HepG2 (cell line): ENCODE results near the gene MEF2D. TPM values are rescaled to one million over a fixed set of nuclear protein-coding genes. Genes with fewer than 3 reads are reported as not detected.

Experiments used
- ATAC-seq: fragments of 200-7000 bp; cut with Tn5 transposase; 3 replicates; pipeline ENCODE4 v1.9.1; 2020; ENCODE audit warnings: mild to moderate bottlenecking, moderate library complexity
- BruUV-seq: library from RNA; stranded (reverse); fragments of 400-500 nt; replicated peaks from 2 replicates; lab custom pipeline; 2021; lab: Mats Ljungman, UMichigan
- CTCF ChIA-PET: fragments of 300-600 bp; formaldehyde crosslinking; extraction: SDS; loops from one replicate; lab custom pipeline; 2021; ENCODE audit warnings: low total read pairs, inconsistent platforms, low intra/inter-chr PET ratio; lab: Yijun Ruan, JAX
- POLR2A ChIA-PET: fragments of 350-600 bp; sonication (Branson Sonifier 250); formaldehyde crosslinking; loops from one replicate; lab custom pipeline; 2020; ENCODE audit warnings: antibody characterized with exemption, inconsistent platforms; lab: Yijun Ruan, JAX
- DNase-seq: peaks from one replicate; pipeline ENCODE4 v3.0.0-alpha.2; 2015; ENCODE audit warnings: low spot score
- FAIRE-seq: peaks from 3 replicates; lab custom pipeline; 2011; peaks lifted over from hg19 to GRCh38; lab: Jason Lieb, UNC
- H2AFZ ChIP-seq: one replicate; pipeline ENCODE4 v1.6.1; 2011; ENCODE audit warnings: low read length, inconsistent platforms
- H3K27ac ChIP-seq: fragments of 300-600 bp; 3 replicates; pipeline ENCODE4 v1.8.0; 2011; ENCODE audit warnings: mixed run types, mild to moderate bottlenecking, mixed read lengths, low read length, inconsistent platforms; ENCODE audit not compliant: insufficient read depth; ENCODE audit errors: extremely low read length
- H3K27me3 ChIP-seq, 2 experiments: fragments of 200-600 bp in 1 of 2; 2 replicates in 1 of 2; 3 replicates in 1 of 2; pipeline versions ENCODE4 v1.6.0 to v1.8.0; 2011; ENCODE audit warnings: low read length in 2 of 2, mild to moderate bottlenecking in 2 of 2, moderate library complexity in 2 of 2, inconsistent platforms in 1 of 2; ENCODE audit not compliant: insufficient read depth in 2 of 2, control insufficient read depth in 1 of 2
- H3K36me3 ChIP-seq, 2 experiments: fragments of 200-600 bp in 1 of 2; replicated peaks in 1 of 2; 2 replicates in 1 of 2; 3 replicates in 1 of 2; pipeline versions ENCODE4 v1.5.1 to v1.8.0; 2011; ENCODE audit warnings: low read length in 2 of 2, inconsistent platforms in 1 of 2; ENCODE audit not compliant: insufficient read depth in 2 of 2, control insufficient read depth in 1 of 2
- H3K4me1 ChIP-seq: 2 replicates; pipeline ENCODE4 v1.5.1; 2012; ENCODE audit warnings: low read length, inconsistent platforms; ENCODE audit not compliant: insufficient read depth
- H3K4me2 ChIP-seq: 2 replicates; pipeline ENCODE4 v1.6.0; 2011; ENCODE audit warnings: low read depth, low read length, inconsistent platforms
- H3K4me3 ChIP-seq, 3 experiments: fragments of 200-600 bp in 1 of 3; sonication (generic), shearing (Covaris generic) in 1 of 3; replicated peaks in 1 of 3; 2 replicates each; pipeline ENCODE4 v1.5.1; 2011 to 2016; ENCODE audit warnings: low read length in 3 of 3, inconsistent platforms in 2 of 3, low read depth in 2 of 3, mild to moderate bottlenecking in 2 of 3, control low read depth in 1 of 3, mixed read lengths in 1 of 3; ENCODE audit not compliant: insufficient read depth in 1 of 3
- H3K79me2 ChIP-seq: one replicate; pipeline ENCODE4 v1.6.1; 2011; ENCODE audit warnings: low read length, inconsistent platforms; ENCODE audit not compliant: insufficient read depth
- H3K9ac ChIP-seq: 2 replicates; pipeline ENCODE4 v1.6.0; 2011; ENCODE audit warnings: mild to moderate bottlenecking, low read depth, low read length, inconsistent platforms; ENCODE audit not compliant: insufficient read depth
- H3K9me3 ChIP-seq: 2 replicates; pipeline ENCODE4 v1.5.1; 2012; ENCODE audit warnings: mild to moderate bottlenecking, low read length
- H4K20me1 ChIP-seq: 2 replicates; pipeline ENCODE4 v1.6.0; 2011; ENCODE audit warnings: inconsistent platforms, mild to moderate bottlenecking, low read length, moderate library complexity; ENCODE audit not compliant: insufficient read depth
- ARID2 ChIP-seq: sonication (generic); formaldehyde crosslinking; IDR thresholded peaks from 2 replicates; pipeline ENCODE4 v1.8.1; 2022; ENCODE audit warnings: mild to moderate bottlenecking, missing genetic modification reagents, borderline replicate concordance
- CREB1 ChIP-seq, 2 experiments: fragments of 450-650 bp in 1 of 2; IDR thresholded peaks; 2 replicates each; pipeline ENCODE4 v1.6.1; 2016 to 2017; ENCODE audit warnings: control low read depth in 1 of 2, mild to moderate bottlenecking in 1 of 2, missing compliant biosample characterization in 1 of 2, missing genetic modification characterization in 1 of 2
- FOXO1 ChIP-seq: sonication (generic); formaldehyde crosslinking; IDR thresholded peaks from 2 replicates; pipeline ENCODE4 v1.4.0; 2020; ENCODE audit warnings: missing genetic modification reagents
- HMGA1 ChIP-seq: sonication (generic); formaldehyde crosslinking; conservative IDR thresholded peaks from 2 replicates; pipeline ENCODE4 v1.4.0; 2020; ENCODE audit warnings: missing genetic modification reagents
- HOXA9 ChIP-seq: sonication (generic); formaldehyde crosslinking; IDR thresholded peaks from 2 replicates; pipeline ENCODE4 v1.8.1; 2022; ENCODE audit warnings: missing genetic modification reagents, mild to moderate bottlenecking, moderate library complexity, borderline replicate concordance
- MEIS1 ChIP-seq: sonication (generic); formaldehyde crosslinking; IDR thresholded peaks from 2 replicates; pipeline ENCODE4 v1.9.0; 2021; ENCODE audit warnings: mild to moderate bottlenecking, missing genetic modification reagents, moderate library complexity, borderline replicate concordance
- RAD51 ChIP-seq: fragments of 450-650 bp; IDR thresholded peaks from 2 replicates; pipeline ENCODE4 v1.6.1; 2016; ENCODE audit warnings: borderline replicate concordance
- TBL1XR1 ChIP-seq: fragments of 150-350 bp; IDR thresholded peaks from 2 replicates; pipeline ENCODE4 v1.6.1; 2014; ENCODE audit warnings: borderline replicate concordance, low read length; ENCODE audit not compliant: partially characterized antibody
- TCF12 ChIP-seq, 2 experiments: fragments of 450-650 bp in 1 of 2; sonication (generic) in 1 of 2; formaldehyde crosslinking in 1 of 2; IDR thresholded peaks; 2 replicates each; pipeline versions ENCODE4 v1.6.1 to v1.8.0; 2017 to 2022; ENCODE audit warnings: antibody characterized with exemption in 1 of 2, mild to moderate bottlenecking in 1 of 2, missing genetic modification reagents in 1 of 2, moderate library complexity in 1 of 2
- XRCC5 ChIP-seq: fragments of 200-400 bp; formaldehyde crosslinking; optimal IDR thresholded peaks from 2 replicates; pipeline ENCODE3; 2017; ENCODE audit warnings: mild to moderate bottlenecking, low read length
- ZNF17 ChIP-seq: sonication (generic); formaldehyde crosslinking; IDR thresholded peaks from 2 replicates; pipeline ENCODE4 v1.5.0; 2020; ENCODE audit warnings: mild to moderate bottlenecking, missing genetic modification reagents
- ZNF678 ChIP-seq: sonication (generic); formaldehyde crosslinking; IDR thresholded peaks from 2 replicates; pipeline ENCODE4 v1.4.0; 2020; ENCODE audit warnings: mild to moderate bottlenecking, missing genetic modification reagents
- WGBS: methylation state at CpG from one replicate; pipeline ENCODE4 v1.1.6; 2017; ENCODE audit warnings: low lambda C conversion rate; 5-methylcytosine and 5-hydroxymethylcytosine counted together
- in situ Hi-C: cut with HindIII; loops from 2 replicates; pipeline ENCODE4 v1.10.0; 2017; ENCODE audit warnings: low pct_unique_long_range_greater_than_20kb; ENCODE audit not compliant: extremely low pct_ligation_motif_present
- intact Hi-C: fragments of 100-400 bp; cut with micrococcal nuclease; formaldehyde crosslinking; loops from one replicate; pipeline ENCODE4 v1.10.0; 2022; ENCODE audit not compliant: unreplicated experiment
- polyA plus RNA-seq, 8 experiments: library from polyadenylated mRNA; depleted of rRNA in 3 of 8; stranded (reverse) in 7 of 8; unstranded in 1 of 8; fragments of >200 nt; fragmentation: Illumina TruSeq in 4 of 8; extraction: Trizol in 4 of 8; gene quantifications; 2 replicates each; pipeline versions ENCODE4 v1.2.1 to v1.2.3, GENCODE V29; 2011 to 2016; ENCODE audit warnings: low read depth in 4 of 8, missing spikeins in 1 of 8, mixed read lengths in 1 of 8; ENCODE audit not compliant: insufficient read depth in 1 of 8
- total RNA-seq, 5 experiments: library from RNA; depleted of rRNA; stranded (reverse); fragments of >200 nt; fragmentation: Illumina TruSeq; extraction: Trizol; gene quantifications; 2 replicates each; pipeline ENCODE4 v1.2.3, GENCODE V29; 2016; ENCODE audit warnings: low read depth in 1 of 5
- TF ChIP-seq, protein P1 (sequence below): sonication (generic); formaldehyde crosslinking; IDR thresholded peaks from 2 replicates; pipeline ENCODE4 v1.4.0; 2020; ENCODE audit warnings: mild to moderate bottlenecking, missing genetic modification reagents
- TF ChIP-seq, protein P2 (sequence below): sonication (generic); formaldehyde crosslinking; IDR thresholded peaks from 2 replicates; pipeline ENCODE4 v1.5.0; 2020; ENCODE audit warnings: missing genetic modification reagents

The MEF2D gene
- total and polyA plus RNA-seq, 2 of the 13 experiments (the other 11 are each of a cell fraction or from before 2014, with no cell fraction given), result 1.6 to 3.9 TPM

GRCh38 chr1:156433602-156434001, 67.0 kb downstream of the MEF2D start:
- FAIRE-seq (no peak), ATAC-seq (no peak), DNase-seq (no peak)
- Histone ChIP-seq H3K4me3 (no peak overlapping the region), H3K27ac (no peak overlapping the region), H3K4me1 (no peaks in the 10 kb centered on the region; the same call in 1 of the 2 replicates), H4K20me1 (no peaks in the 10 kb centered on the region), H2AFZ (no peak overlapping the region), H3K9me3 (no peaks in the 10 kb centered on the region), H3K36me3 (no peaks in the 10 kb centered on the region), H3K4me2 (no peak overlapping the region), H3K27me3 (peaks cover 16 to 93% of the 10 kb centered on the region in 2 experiments), H3K9ac (no peak overlapping the region), H3K79me2 (no peaks in the 10 kb centered on the region)
- CTCF ChIA-PET, result no interaction called here
- POLR2A ChIA-PET, result no interaction called here
- TF ChIP-seq, protein P1, sequence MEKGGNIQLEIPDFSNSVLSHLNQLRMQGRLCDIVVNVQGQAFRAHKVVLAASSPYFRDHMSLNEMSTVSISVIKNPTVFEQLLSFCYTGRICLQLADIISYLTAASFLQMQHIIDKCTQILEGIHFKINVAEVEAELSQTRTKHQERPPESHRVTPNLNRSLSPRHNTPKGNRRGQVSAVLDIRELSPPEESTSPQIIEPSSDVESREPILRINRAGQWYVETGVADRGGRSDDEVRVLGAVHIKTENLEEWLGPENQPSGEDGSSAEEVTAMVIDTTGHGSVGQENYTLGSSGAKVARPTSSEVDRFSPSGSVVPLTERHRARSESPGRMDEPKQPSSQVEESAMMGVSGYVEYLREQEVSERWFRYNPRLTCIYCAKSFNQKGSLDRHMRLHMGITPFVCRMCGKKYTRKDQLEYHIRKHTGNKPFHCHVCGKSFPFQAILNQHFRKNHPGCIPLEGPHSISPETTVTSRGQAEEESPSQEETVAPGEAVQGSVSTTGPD, result no peak
- TF ChIP-seq HMGA1 (CRISPR knock-in tag) (no peak), ZNF678 (CRISPR knock-in tag) (no peak), XRCC5 (no peak), ARID2 (CRISPR knock-in tag) (no peak), RAD51 (no peak), MEIS1 (CRISPR knock-in tag) (no peak), CREB1 (IDR thresholded peaks at IDR 0.05) (no peak), CREB1 (CRISPR knock-in tag; IDR thresholded peaks at IDR 0.05) (no peak), ZNF17 (no peak), TBL1XR1 (no peak), FOXO1 (CRISPR knock-in tag) (no peak), HOXA9 (CRISPR knock-in tag) (no peak), TCF12 (IDR thresholded peaks at IDR 0.05) (no peak), TCF12 (CRISPR knock-in tag; IDR thresholded peaks at IDR 0.05) (no peak)
- TF ChIP-seq, protein P2, sequence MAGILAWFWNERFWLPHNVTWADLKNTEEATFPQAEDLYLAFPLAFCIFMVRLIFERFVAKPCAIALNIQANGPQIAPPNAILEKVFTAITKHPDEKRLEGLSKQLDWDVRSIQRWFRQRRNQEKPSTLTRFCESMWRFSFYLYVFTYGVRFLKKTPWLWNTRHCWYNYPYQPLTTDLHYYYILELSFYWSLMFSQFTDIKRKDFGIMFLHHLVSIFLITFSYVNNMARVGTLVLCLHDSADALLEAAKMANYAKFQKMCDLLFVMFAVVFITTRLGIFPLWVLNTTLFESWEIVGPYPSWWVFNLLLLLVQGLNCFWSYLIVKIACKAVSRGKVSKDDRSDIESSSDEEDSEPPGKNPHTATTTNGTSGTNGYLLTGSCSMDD (CRISPR knock-in tag), result no peak
- no TSS peak for BruUV-seq
- in situ Hi-C loops (no loop called here), intact Hi-C loops (no loop called here)
- WGBS, result 88% methylated on average over 1 of the region's 1 CpG
